ENCODE data around the gene CARD8. TPM values are rescaled to one million over a fixed set of nuclear protein-coding genes. Genes with fewer than 3 reads are reported as not detected.

Gene CARD8
- total and polyA plus RNA-seq, 2 of the 8 experiments (the other 6 are each of a cell fraction or from before 2014, with no cell fraction given), result 8.9 to 24.4 TPM

DNA sequence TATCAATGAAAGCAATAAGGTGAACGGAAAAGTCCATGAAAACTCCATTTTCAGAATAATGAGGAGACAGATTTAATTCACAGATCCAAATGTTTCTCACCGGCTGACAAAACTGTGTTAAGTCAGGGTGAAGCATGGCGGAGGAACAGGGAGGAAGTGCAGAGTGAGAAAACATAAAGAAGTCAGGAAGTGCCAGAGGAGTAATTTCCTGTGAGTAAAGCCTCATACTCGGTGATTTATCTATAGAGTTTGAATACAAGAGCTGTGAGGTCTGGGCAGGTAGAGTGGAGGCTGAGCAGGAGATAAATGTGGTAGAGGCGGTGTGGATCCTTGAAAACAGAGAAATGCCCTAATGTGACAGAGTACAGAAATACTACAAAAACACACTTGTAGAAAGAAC lies 11.4 kb downstream of the CARD8 start:
- H3K36me3 ChIP-seq (ENCODE audit: control insufficient read depth in 2 of 4, insufficient read depth in 4 of 4, low read length in 3 of 4), result peaks cover 0 to 12% (median 0%) of the 10 kb centered on the region in 4 experiments; a peak in 2 of 8 replicates
- H2AK5ac ChIP-seq (ENCODE audit: low read depth, low read length), result no peak overlapping the region
- H3K23ac ChIP-seq (ENCODE audit: insufficient read length), result no peak overlapping the region
- no peak overlapping the region for H2BK120ac ChIP-seq (replicated peaks; ENCODE audit: low read depth, low read length)
- H3K4me3 ChIP-seq (ENCODE audit: extremely low read depth in 1 of 4, insufficient read depth in 2 of 4, low read depth in 3 of 4, low read length in 4 of 4), result no peak overlapping the region
- no peaks in the 10 kb centered on the region for H3K4me1 ChIP-seq (replicated peaks in 1 of 4; ENCODE audit: control insufficient read depth in 3 of 4, insufficient read depth in 4 of 4, low read length in 3 of 4)
- no peaks in the 10 kb centered on the region for H4K20me1 ChIP-seq (replicated peaks in 1 of 2; ENCODE audit: control insufficient read depth in 1 of 2, insufficient read depth in 2 of 2, low read length in 2 of 2)
- no peak overlapping the region for H3K9ac ChIP-seq (replicated peaks in 1 of 4; ENCODE audit: extremely low read depth in 1 of 4, low read depth in 3 of 4, low read length in 3 of 4)
- no peak overlapping the region for H3K4me2 ChIP-seq (ENCODE audit: insufficient read depth in 1 of 2, low read depth in 2 of 2, low read length in 2 of 2)
- ChIA-PET POLR2A (ENCODE audit: partially characterized antibody) (no interaction called here), CTCF (ENCODE audit: partially characterized antibody) (interaction anchor here (0.9 to 1.5 kb wide), 5 partner anchors 15 to 50 kb away, joined by 3 to 5 read pairs (median 3); no protein-coding TSS in a partner anchor)
- no peaks in the 10 kb centered on the region for H3K79me1 ChIP-seq (ENCODE audit: low read depth, low read length)
- peak; percentile 42 for FAIRE-seq
- no peak overlapping the region for H3K18ac ChIP-seq (ENCODE audit: extremely low read depth, low read length)
- no peak overlapping the region for H2BK12ac ChIP-seq (ENCODE audit: low read depth, low read length)
- H2AFZ ChIP-seq (ENCODE audit: low read length), result no peak overlapping the region
- no peak overlapping the region for H2BK20ac ChIP-seq (ENCODE audit: low read length)
- H3K14ac ChIP-seq (ENCODE audit: insufficient read length), result no peak overlapping the region
- no peak overlapping the region for H3K4ac ChIP-seq (replicated peaks; ENCODE audit: insufficient read length, low read depth, low read length)
- H3K9me3 ChIP-seq (ENCODE audit: insufficient read depth in 2 of 2, low read depth in 1 of 2, low read length in 1 of 2), result no peaks in the 10 kb centered on the region
- H3K23me2 ChIP-seq (ENCODE audit: low read depth, low read length), result no peaks in the 10 kb centered on the region
- H4K91ac ChIP-seq (replicated peaks; ENCODE audit: insufficient read length, low read length), result no peak overlapping the region
- H3K27me3 ChIP-seq (replicated peaks in 1 of 4; ENCODE audit: control insufficient read depth in 3 of 4, extremely low read depth in 1 of 4, insufficient read depth in 3 of 4, low read length in 3 of 4), result peaks cover 0 to 1% (median 0%) of the 10 kb centered on the region in 4 experiments; a peak in 1 of 7 replicates
- DNase-seq (ENCODE audit: low read depth in 1 of 2, low spot score in 2 of 2), result no peak
- 90% methylated on average over 5 of the region's 5 CpGs; no CpG with 5 or more reads in 1 of the 2 experiments for WGBS, 2 experiments (ENCODE audit: extremely low coverage in 1 of 2, insufficient coverage in 1 of 2, insufficient read length in 1 of 2, insufficient replicate concordance in 2 of 2, low coverage in 1 of 2, low lambda C conversion rate in 2 of 2, missing lambda C conversion rate in 1 of 2)
- H3K56ac ChIP-seq (replicated peaks; ENCODE audit: insufficient read length, low read depth, low read length), result no peak overlapping the region
- no peak overlapping the region for H2BK5ac ChIP-seq (ENCODE audit: low read depth, low read length)
- H4K5ac ChIP-seq (ENCODE audit: insufficient read length, low read depth, low read length), result no peak overlapping the region
- H2BK15ac ChIP-seq (ENCODE audit: low read length), result no peak overlapping the region
- no peak overlapping the region; the same call in 1 of the 2 replicates for H3K27ac ChIP-seq (ENCODE audit: low read depth, low read length)
- H3K79me2 ChIP-seq (ENCODE audit: control insufficient read depth in 1 of 2, insufficient read depth in 2 of 2, low read length in 2 of 2), result no peaks in the 10 kb centered on the region
- H4K8ac ChIP-seq (ENCODE audit: extremely low read depth, insufficient read depth, low read length), result no peak overlapping the region
- no peak for TF ChIP-seq SAP30 (IDR thresholded peaks at IDR 0.05; ENCODE audit: insufficient read depth, insufficient replicate concordance, low read length)
- no peak for TF ChIP-seq SP2 (IDR thresholded peaks at IDR 0.05; ENCODE audit: low read length)
- TF ChIP-seq YY1 (IDR thresholded peaks at IDR 0.05; ENCODE audit: low read depth, low read length), result no peak
- no peak for TF ChIP-seq SIRT6 (IDR thresholded peaks at IDR 0.05; ENCODE audit: low read length)
- TF ChIP-seq SUZ12 (IDR thresholded peaks at IDR 0.05; ENCODE audit: low read length), result no peak
- TF ChIP-seq CHD2 (IDR thresholded peaks at IDR 0.05; ENCODE audit: low read length), result no peak
- TF ChIP-seq MAFK (IDR thresholded peaks at IDR 0.05; ENCODE audit: low read depth, low read length), result no peak
- no peak for TF ChIP-seq PHF8 (conservative IDR thresholded peaks at IDR 0.05; ENCODE audit: low read depth, low read length)
- TF ChIP-seq HDAC6 (IDR thresholded peaks at IDR 0.05; ENCODE audit: low read depth, low read length), result no peak
- no peak for TF ChIP-seq GABPA (IDR thresholded peaks at IDR 0.05; ENCODE audit: borderline replicate concordance, insufficient read depth, low read length)
- TF ChIP-seq RFX5 (IDR thresholded peaks at IDR 0.05; ENCODE audit: borderline replicate concordance, low read depth, low read length), result no peak
- no peak for TF ChIP-seq RNF2 (IDR thresholded peaks at IDR 0.05; ENCODE audit: borderline replicate concordance, low read depth, low read length, missing control alignments, poor library complexity, severe bottlenecking)
- no peak for TF ChIP-seq SP1 (IDR thresholded peaks at IDR 0.05; ENCODE audit: low read depth, low read length)
- TF ChIP-seq BRCA1 (IDR thresholded peaks at IDR 0.05; ENCODE audit: low read depth, low read length), result no peak
- TF ChIP-seq TCF12 (IDR thresholded peaks at IDR 0.05; ENCODE audit: low read depth, low read length), result no peak

All from H1 (cell line).